CD4-positive, alpha-beta T cell (primary cell): ENCODE results near the gene USH1G. TPM values are rescaled to one million over a fixed set of nuclear protein-coding genes. Genes with fewer than 3 reads are reported as not detected.

ENCODE experiments used
- ATAC-seq: fragments of 200-7000 bp; cut with Tn5 transposase; one replicate; pipeline ENCODE4 v1.10.0; 2022; ENCODE audit warnings: mild to moderate bottlenecking; ENCODE audit not compliant: poor library complexity
- CTCF ChIA-PET: fragments of 350-600 bp; sonication (Branson Sonifier 250); formaldehyde crosslinking; loops from one replicate; lab custom pipeline; 2021; ENCODE audit warnings: antibody characterized with exemption, inconsistent platforms; lab: Charles Lee
- POLR2A ChIA-PET: fragments of 350-600 bp; sonication (Branson Sonifier 250); formaldehyde crosslinking; loops from one replicate; lab custom pipeline; 2021; ENCODE audit warnings: antibody characterized with exemption, inconsistent platforms; lab: Charles Lee
- DNase-seq, 14 experiments: peaks; one replicate each; pipeline ENCODE4 v3.0.0-alpha.2; 2013 to 2020; ENCODE audit warnings: mixed read lengths in 2 of 14
- H3K27ac ChIP-seq, 2 donors: one replicate each; pipeline versions ENCODE4 v1.5.1 to v1.7.0; 2013; ENCODE audit warnings: low read length in 2 of 2, low read depth in 1 of 2, mild to moderate bottlenecking in 1 of 2
- H3K27me3 ChIP-seq, 2 experiments: 1 replicate in 1 of 2; 2 replicates in 1 of 2; pipeline versions ENCODE4 v1.6.1 to v1.7.0; 2013; ENCODE audit warnings: low read length in 2 of 2, control low read depth in 1 of 2, mild to moderate bottlenecking in 1 of 2, moderate library complexity in 1 of 2; ENCODE audit not compliant: insufficient read depth in 2 of 2, control insufficient read depth in 1 of 2
- H3K36me3 ChIP-seq: one replicate; pipeline ENCODE4 v1.6.1; 2013; ENCODE audit warnings: low read length, control low read depth; ENCODE audit not compliant: insufficient read depth
- H3K4me1 ChIP-seq: one replicate; pipeline ENCODE4 v1.6.1; 2013; ENCODE audit warnings: low read length, control low read depth; ENCODE audit not compliant: insufficient read depth
- H3K4me3 ChIP-seq: one replicate; pipeline ENCODE4 v1.5.1; 2013; ENCODE audit warnings: mild to moderate bottlenecking, low read length, moderate library complexity
- H3K9me3 ChIP-seq, 2 experiments: 1 replicate in 1 of 2; 2 replicates in 1 of 2; pipeline versions ENCODE4 v1.6.1 to v1.7.0; 2013; ENCODE audit warnings: low read length in 2 of 2, mild to moderate bottlenecking in 2 of 2, control low read depth in 1 of 2, moderate library complexity in 1 of 2; ENCODE audit not compliant: control insufficient read depth in 1 of 2, insufficient read depth in 1 of 2
- H3K27ac Mint-ChIP-seq: one replicate; pipeline ENCODE4 v1.8.0; 2020; ENCODE audit warnings: mixed read lengths
- H3K27me3 Mint-ChIP-seq: one replicate; pipeline ENCODE4 v1.8.0; 2021; ENCODE audit warnings: mixed read lengths
- H3K36me3 Mint-ChIP-seq: one replicate; pipeline ENCODE4 v1.8.0; 2021; ENCODE audit warnings: low read depth, mixed read lengths
- H3K4me1 Mint-ChIP-seq: one replicate; pipeline ENCODE4 v1.8.0; 2021; ENCODE audit warnings: low read depth, mixed read lengths
- H3K4me3 Mint-ChIP-seq: one replicate; pipeline ENCODE4 v1.8.0; 2020; ENCODE audit warnings: mild to moderate bottlenecking, mixed read lengths
- H3K9me3 Mint-ChIP-seq: one replicate; pipeline ENCODE4 v1.8.0; 2020; ENCODE audit warnings: mixed read lengths
- intact Hi-C, 2 experiments: fragments of 100-400 bp; cut with DNase I in 1 of 2; cut with micrococcal nuclease in 1 of 2; formaldehyde crosslinking; loops; one replicate each; pipeline versions ENCODE4 v1.15.1 to v1.9.0; 2023 to 2025; cut with DNase I, micrococcal nuclease
- total RNA-seq, 174 experiments: library from RNA in 2 of 174; stranded (reverse) in 2 of 174; gene quantifications; one replicate each; pipeline ENCODE4 v1.2.3 and lab custom pipeline; 2021 to 2026
- TF ChIP-seq, protein P1 (sequence below): fragments of 200-600 bp; IDR thresholded peaks from one replicate; pipeline ENCODE4 v1.8.0; 2022; ENCODE audit warnings: antibody characterized with exemption, mild to moderate bottlenecking

USH1G gene
- total RNA-seq, 2 experiments from 2014 or later: not detected

DNA sequence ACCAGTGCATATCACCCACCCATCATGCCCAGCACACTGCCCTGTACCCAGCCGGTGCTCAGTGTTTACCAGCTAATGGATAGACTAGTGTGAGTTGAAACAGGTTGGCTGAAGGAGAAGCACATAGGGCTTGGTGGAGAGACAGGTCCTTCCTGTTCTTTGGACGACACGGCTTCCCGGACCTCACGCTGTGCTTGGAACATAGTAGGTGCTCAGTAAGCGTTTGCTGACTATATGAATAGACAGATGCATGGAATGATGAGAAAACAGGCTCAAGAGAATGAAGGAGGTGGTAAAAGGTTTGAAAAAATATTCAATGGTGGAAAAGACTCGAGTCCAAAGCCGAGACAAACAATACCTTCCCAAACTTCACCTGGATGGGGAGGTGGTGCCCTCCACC is 22.8 kb downstream of the USH1G start:
- intact Hi-C loops: no loop called here
- ChIA-PET POLR2A (no interaction called here), CTCF (no interaction called here)
- Histone ChIP-seq H3K4me3 (no peak overlapping the region), H3K27ac (no peak overlapping the region), H3K36me3 (no peaks in the 10 kb centered on the region), H3K4me1 (no peaks in the 10 kb centered on the region), H3K27me3 (peaks cover 12 to 14% of the 10 kb centered on the region in 2 experiments), H3K9me3 (peaks cover 0 to 6% of the 10 kb centered on the region in 2 experiments)
- Mint-ChIP-seq H3K9me3 (no peaks in the 10 kb centered on the region), H3K27ac (no peak overlapping the region), H3K27me3 (peaks cover 29% of the 10 kb centered on the region), H3K4me3 (no peak overlapping the region), H3K36me3 (no peaks in the 10 kb centered on the region), H3K4me1 (no peaks in the 10 kb centered on the region)
- TF ChIP-seq, protein P1, sequence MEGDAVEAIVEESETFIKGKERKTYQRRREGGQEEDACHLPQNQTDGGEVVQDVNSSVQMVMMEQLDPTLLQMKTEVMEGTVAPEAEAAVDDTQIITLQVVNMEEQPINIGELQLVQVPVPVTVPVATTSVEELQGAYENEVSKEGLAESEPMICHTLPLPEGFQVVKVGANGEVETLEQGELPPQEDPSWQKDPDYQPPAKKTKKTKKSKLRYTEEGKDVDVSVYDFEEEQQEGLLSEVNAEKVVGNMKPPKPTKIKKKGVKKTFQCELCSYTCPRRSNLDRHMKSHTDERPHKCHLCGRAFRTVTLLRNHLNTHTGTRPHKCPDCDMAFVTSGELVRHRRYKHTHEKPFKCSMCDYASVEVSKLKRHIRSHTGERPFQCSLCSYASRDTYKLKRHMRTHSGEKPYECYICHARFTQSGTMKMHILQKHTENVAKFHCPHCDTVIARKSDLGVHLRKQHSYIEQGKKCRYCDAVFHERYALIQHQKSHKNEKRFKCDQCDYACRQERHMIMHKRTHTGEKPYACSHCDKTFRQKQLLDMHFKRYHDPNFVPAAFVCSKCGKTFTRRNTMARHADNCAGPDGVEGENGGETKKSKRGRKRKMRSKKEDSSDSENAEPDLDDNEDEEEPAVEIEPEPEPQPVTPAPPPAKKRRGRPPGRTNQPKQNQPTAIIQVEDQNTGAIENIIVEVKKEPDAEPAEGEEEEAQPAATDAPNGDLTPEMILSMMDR: no peak
- no peak for ATAC-seq
- no peak for DNase-seq

DNA sequence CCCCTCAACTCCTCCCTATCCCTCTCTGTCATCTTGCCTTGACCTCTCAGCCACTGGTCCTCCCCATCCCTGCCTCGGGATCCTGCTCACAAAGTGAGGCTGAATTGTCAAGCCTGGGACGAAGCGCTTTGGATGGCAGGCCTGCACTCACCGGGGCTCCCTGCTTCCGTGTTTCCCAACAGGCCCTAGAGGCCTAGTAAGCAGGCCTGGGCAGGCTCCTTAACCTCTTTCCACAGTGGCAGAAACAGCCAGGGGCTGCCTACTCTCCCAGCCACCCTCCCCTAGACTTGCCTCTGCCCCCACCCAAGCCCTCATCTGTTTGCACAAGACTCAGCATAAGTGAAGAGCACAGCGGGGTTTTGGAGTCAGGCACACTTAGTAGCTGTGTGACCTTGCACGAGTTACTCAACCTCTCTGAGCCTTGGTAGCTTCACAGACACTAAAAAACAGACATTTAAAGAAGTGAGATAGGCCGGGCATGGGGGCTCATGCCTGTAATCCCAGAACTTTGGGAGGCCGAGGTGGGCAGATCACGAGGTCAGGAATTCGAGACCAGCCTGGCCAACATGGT is 24.6 kb downstream of the USH1G start:
- CTCF ChIA-PET: no interaction called here
- H3K9me3 ChIP-seq: peaks cover 0 to 6% of the 10 kb centered on the region in 2 experiments
- H3K27ac Mint-ChIP-seq: no peak overlapping the region
- TF ChIP-seq, protein P1: no peak
- no peak overlapping the region for H3K27ac ChIP-seq
- no peak overlapping the region for H3K4me3 Mint-ChIP-seq
- no peaks in the 10 kb centered on the region for H3K36me3 Mint-ChIP-seq
- ATAC-seq (no peak), DNase-seq (no peak)
- H3K4me3 ChIP-seq: no peak overlapping the region
- POLR2A ChIA-PET: no interaction called here
- peaks cover 5% of the 10 kb centered on the region for H3K4me1 ChIP-seq
- peaks cover 5% of the 10 kb centered on the region for H3K4me1 Mint-ChIP-seq
- peaks cover 20 to 23% of the 10 kb centered on the region in 2 experiments for H3K27me3 ChIP-seq
- intact Hi-C loops: no loop called here
- no peaks in the 10 kb centered on the region for H3K9me3 Mint-ChIP-seq
- no peaks in the 10 kb centered on the region for H3K36me3 ChIP-seq
- H3K27me3 Mint-ChIP-seq: peaks cover 44% of the 10 kb centered on the region

DNA sequence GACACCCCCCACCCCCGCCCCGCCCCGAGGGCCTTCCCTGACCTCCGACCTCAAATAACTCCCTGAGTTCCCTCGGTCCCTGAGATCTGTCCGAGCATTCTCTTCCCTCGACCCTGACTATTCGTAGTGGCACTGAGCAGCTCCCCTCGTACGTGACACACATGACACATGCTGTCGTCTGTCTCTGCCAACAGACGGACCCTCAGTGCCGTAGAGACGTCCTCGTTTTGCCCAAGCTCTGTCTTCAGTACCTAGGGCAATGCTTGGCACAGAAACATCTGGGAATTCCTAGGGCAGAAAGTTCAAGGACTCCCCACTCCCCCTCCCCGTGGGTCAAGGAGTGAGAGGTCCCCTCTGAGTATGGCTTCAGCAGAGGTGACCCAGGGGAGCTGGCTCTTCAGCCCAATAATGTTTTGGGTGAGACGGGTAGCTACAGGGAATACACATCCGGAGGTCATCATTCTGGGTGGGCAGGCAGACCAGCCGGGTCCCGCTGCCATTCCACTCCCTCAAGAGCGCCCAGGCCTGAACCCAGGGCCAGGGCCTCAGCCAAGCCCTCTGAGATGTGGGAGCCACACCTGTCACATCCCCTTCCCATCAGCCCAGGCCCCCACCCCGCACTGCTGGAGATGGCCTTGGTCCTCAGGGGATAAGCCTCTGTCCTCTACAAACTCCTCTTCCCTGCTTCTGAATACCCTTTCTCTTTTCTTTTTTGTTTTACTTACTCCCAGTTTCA is 29.0 kb downstream of the USH1G start:
- Mint-ChIP-seq H3K4me1 (peaks cover 5% of the 10 kb centered on the region), H3K27ac (no peak overlapping the region), H3K4me3 (peak overlapping the region; percentile 80), H3K27me3 (peaks cover 45% of the 10 kb centered on the region), H3K9me3 (no peaks in the 10 kb centered on the region), H3K36me3 (no peaks in the 10 kb centered on the region)
- ChIA-PET CTCF (no interaction called here), POLR2A (no interaction called here)
- intact Hi-C loops: no loop called here
- Histone ChIP-seq H3K4me3 (no peak overlapping the region), H3K9me3 (no peaks in the 10 kb centered on the region), H3K27ac (no peak overlapping the region), H3K27me3 (peaks cover 25 to 29% of the 10 kb centered on the region in 2 experiments), H3K4me1 (peaks cover 14% of the 10 kb centered on the region), H3K36me3 (no peaks in the 10 kb centered on the region)
- DNase-seq: no peak
- ATAC-seq: no peak
- TF ChIP-seq, protein P1: no peak
